Vagina (tissue), 2 donors: ENCODE data around the gene SUPT5H. TPM values are rescaled to one million over a fixed set of nuclear protein-coding genes. Genes with fewer than 3 reads are reported as not detected.
"Not testable (repeated sequence)": the region's sequence is repeated elsewhere in the genome, so short reads cannot be mapped to it uniquely, and the experiment has no call there.

Source experiments
- DNase-seq, 2 donors: peaks; one replicate each; pipeline ENCODE4 v3.0.0-alpha.2; 2017; ENCODE audit errors: extremely low spot score in 2 of 2
- H3K27ac ChIP-seq: fragments of 200-600 bp; sonication (generic); one replicate; pipeline ENCODE4 v1.5.1; 2019
- H3K27me3 ChIP-seq: fragments of 200-600 bp; sonication (generic); one replicate; pipeline ENCODE4 v1.5.1; 2019
- H3K36me3 ChIP-seq, 2 donors: fragments of 200-600 bp; sonication (generic); one replicate each; pipeline ENCODE4 v1.5.1; 2017 to 2019
- H3K4me1 ChIP-seq: fragments of 200-600 bp; sonication (generic); one replicate; pipeline ENCODE4 v1.5.1; 2019
- H3K4me3 ChIP-seq, 2 donors: fragments of 200-600 bp; sonication (generic); 1 replicate in 1 of 2; 2 replicates in 1 of 2; pipeline ENCODE4 v1.5.1; 2016 to 2019
- H3K9me3 ChIP-seq: fragments of 200-600 bp; sonication (generic); one replicate; pipeline ENCODE4 v1.5.1; 2019
- POLR2A ChIP-seq, 2 donors: fragments of 450-650 bp; IDR thresholded peaks; one replicate each; pipeline ENCODE4 v1.6.1; 2017; ENCODE audit warnings: antibody characterized with exemption in 2 of 2, mild to moderate bottlenecking in 2 of 2, moderate library complexity in 2 of 2
- POLR2AphosphoS5 ChIP-seq, 2 donors: sonication (generic); formaldehyde crosslinking; IDR thresholded peaks; one replicate each; pipeline ENCODE4 v1.9.0; 2017; ENCODE audit warnings: antibody characterized with exemption in 2 of 2, mild to moderate bottlenecking in 2 of 2, low read depth in 1 of 2; ENCODE audit not compliant: insufficient read depth in 1 of 2
- intact Hi-C: fragments of 100-400 bp; cut with DNase I; formaldehyde crosslinking; loops from one replicate; pipeline ENCODE4 v1.15.1; 2023
- total RNA-seq: library from RNA; depleted of rRNA; stranded (reverse); fragments of >200 nt; gene quantifications from one replicate; pipeline ENCODE4 v1.2.3, GENCODE V29; 2016
- TF ChIP-seq, protein P1 (sequence below), 3 experiments: fragments of 450-650 bp in 2 of 3; fragments of 200-600 bp in 1 of 3; sonication (generic) in 1 of 3; IDR thresholded peaks; one replicate each; pipeline ENCODE4 v1.5.1; 2017 to 2019; ENCODE audit warnings: antibody characterized with exemption in 3 of 3, mild to moderate bottlenecking in 2 of 3, moderate library complexity in 2 of 3

SUPT5H gene
- total RNA-seq, 1 donor from 2014 or later = 113 TPM

DNA sequence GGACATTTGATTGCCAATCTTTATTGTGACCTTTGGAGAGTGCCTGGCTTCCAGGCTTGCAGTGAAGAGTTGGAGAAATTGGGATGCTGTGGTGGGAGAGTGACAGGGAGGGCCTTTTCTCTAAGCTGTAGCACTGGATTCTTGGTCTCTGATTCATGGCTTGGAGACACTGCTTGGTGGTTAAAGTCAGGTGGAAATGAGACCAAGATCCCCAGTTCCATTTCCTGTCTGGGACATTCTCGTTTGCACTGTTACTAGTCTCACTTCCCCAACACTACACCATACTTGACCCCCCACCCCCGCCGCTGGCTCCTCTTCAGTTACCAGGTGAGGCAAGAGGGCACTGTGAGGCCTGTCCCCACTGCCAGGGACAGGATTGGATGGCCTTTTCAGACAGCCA is 2.9 kb downstream of the SUPT5H start:
- Histone ChIP-seq H3K4me1 (peaks cover 57% of the 10 kb centered on the region), H3K27ac (no peak overlapping the region), H3K27me3 (no peaks in the 10 kb centered on the region), H3K9me3 (no peaks in the 10 kb centered on the region), H3K36me3 (peaks cover 0 to 9% of the 10 kb centered on the region in 2 donors), H3K4me3 (no peak overlapping the region)
- TF ChIP-seq, protein P1, sequence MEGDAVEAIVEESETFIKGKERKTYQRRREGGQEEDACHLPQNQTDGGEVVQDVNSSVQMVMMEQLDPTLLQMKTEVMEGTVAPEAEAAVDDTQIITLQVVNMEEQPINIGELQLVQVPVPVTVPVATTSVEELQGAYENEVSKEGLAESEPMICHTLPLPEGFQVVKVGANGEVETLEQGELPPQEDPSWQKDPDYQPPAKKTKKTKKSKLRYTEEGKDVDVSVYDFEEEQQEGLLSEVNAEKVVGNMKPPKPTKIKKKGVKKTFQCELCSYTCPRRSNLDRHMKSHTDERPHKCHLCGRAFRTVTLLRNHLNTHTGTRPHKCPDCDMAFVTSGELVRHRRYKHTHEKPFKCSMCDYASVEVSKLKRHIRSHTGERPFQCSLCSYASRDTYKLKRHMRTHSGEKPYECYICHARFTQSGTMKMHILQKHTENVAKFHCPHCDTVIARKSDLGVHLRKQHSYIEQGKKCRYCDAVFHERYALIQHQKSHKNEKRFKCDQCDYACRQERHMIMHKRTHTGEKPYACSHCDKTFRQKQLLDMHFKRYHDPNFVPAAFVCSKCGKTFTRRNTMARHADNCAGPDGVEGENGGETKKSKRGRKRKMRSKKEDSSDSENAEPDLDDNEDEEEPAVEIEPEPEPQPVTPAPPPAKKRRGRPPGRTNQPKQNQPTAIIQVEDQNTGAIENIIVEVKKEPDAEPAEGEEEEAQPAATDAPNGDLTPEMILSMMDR (IDR thresholded peaks at IDR 0.05) = no peak
- no peak for TF ChIP-seq POLR2AphosphoS5 (IDR thresholded peaks at IDR 0.05; ENCODE audit: insufficient read depth in 1 of 2, low read depth in 1 of 2)
- TF ChIP-seq POLR2A (IDR thresholded peaks at IDR 0.05) = no peak
- DNase-seq = no peak
- intact Hi-C loops = no loop called here

DNA sequence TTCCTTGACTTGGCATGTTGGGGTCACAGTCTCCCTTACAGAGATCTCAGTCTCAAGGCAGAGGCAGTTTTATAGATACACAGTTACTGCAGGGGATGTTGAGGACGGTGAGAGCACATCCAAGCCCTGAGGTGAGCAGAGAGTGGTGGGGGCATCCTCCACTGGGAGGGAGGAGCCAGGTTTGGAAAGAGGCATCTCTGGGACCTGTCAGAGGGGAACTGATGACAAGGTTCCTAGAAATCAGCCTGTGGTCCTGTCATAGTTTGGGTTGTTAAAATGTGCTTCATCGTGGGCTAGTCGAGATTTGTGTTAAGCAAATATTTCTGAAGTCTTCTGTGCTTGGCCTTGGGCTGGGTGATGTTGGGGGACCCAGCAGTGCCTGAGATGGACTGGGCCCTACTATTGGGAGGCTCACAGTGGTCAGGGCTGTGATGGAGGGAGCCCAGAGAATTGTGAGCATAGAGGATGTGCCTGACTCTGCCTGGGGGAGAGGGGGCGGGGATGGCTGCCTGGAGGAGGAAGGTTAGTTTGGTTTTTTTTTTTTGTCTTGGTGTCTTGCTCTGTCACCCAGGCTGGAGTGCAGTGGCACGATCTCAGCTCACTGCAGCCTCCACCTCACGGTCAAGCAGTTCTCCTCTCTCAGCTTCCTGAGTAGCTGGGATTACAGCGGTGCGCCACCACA is 3.9 kb downstream of the SUPT5H start:
- Histone ChIP-seq H3K9me3 (no peaks in the 10 kb centered on the region), H3K27ac (no peak overlapping the region), H3K4me3 (no peak overlapping the region), H3K27me3 (no peaks in the 10 kb centered on the region), H3K4me1 (peaks cover 53% of the 10 kb centered on the region), H3K36me3 (peaks cover 0 to 16% of the 10 kb centered on the region in 2 donors)
- DNase-seq = no peak
- TF ChIP-seq POLR2A (IDR thresholded peaks at IDR 0.05) (no peak), POLR2AphosphoS5 (IDR thresholded peaks at IDR 0.05; ENCODE audit: insufficient read depth in 1 of 2, low read depth in 1 of 2) (no peak)
- TF ChIP-seq, protein P1 (IDR thresholded peaks at IDR 0.05) = no peak
- intact Hi-C loops = no loop called here

DNA sequence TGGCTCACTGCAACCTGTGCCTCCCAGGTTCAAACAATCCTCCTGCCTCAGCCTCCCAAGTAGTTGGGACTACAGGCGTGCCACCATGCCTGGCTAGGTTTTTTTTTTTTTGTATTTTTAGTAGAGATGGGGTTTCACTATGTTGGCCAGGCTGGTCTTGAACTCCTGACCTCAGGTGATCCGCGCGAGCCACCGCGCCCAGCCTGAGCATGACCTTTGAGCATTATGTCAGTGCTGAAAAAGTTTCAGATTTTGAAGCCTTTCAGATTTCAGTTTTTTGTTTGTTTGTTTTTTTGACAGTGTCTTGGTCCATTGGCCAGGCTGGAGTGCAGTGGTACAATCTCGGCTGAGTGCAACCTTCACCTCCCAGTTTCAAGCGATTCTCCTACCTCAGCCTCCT is 5.9 kb downstream of the SUPT5H start:
- intact Hi-C loops, H3K27me3 ChIP-seq, DNase-seq, H3K4me3 ChIP-seq, H3K27ac ChIP-seq, H3K9me3 ChIP-seq: not testable (repeated sequence)
- Histone ChIP-seq H3K4me1 (peaks cover 43% of the 10 kb centered on the region), H3K36me3 (peaks cover 0 to 21% of the 10 kb centered on the region in 2 donors)

DNA sequence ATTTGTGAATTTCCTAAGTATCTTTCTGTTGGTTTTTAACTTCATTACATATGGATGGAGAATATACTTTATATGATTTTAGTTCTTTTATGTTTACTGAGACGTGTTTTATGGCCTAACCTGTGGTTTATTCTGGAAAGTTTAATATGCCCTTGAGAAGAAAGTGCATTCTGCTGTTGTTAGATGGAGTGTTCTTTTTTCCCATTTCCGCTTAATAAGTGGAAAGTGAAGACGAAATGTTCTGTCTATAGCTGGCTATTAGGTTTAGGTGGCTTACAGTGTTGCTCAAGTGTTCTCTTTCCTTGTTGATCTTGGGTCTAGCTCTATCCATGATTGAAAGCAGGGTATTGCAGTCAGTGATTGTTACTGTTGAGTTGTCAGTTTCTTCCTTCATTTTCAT is 18.0 kb downstream of the SUPT5H start:
- Histone ChIP-seq H3K27me3 (no peaks in the 10 kb centered on the region), H3K36me3 (peaks cover 0 to 76% of the 10 kb centered on the region in 2 donors), H3K4me1 (no peaks in the 10 kb centered on the region), H3K9me3 (no peaks in the 10 kb centered on the region), H3K4me3 (no peak overlapping the region), H3K27ac (no peak overlapping the region)
- intact Hi-C loops = no loop called here
- TF ChIP-seq, protein P1 (IDR thresholded peaks at IDR 0.05) = no peak
- TF ChIP-seq POLR2AphosphoS5 (IDR thresholded peaks at IDR 0.05; ENCODE audit: insufficient read depth in 1 of 2, low read depth in 1 of 2) (no peak), POLR2A (IDR thresholded peaks at IDR 0.05) (no peak)
- DNase-seq = no peak

DNA sequence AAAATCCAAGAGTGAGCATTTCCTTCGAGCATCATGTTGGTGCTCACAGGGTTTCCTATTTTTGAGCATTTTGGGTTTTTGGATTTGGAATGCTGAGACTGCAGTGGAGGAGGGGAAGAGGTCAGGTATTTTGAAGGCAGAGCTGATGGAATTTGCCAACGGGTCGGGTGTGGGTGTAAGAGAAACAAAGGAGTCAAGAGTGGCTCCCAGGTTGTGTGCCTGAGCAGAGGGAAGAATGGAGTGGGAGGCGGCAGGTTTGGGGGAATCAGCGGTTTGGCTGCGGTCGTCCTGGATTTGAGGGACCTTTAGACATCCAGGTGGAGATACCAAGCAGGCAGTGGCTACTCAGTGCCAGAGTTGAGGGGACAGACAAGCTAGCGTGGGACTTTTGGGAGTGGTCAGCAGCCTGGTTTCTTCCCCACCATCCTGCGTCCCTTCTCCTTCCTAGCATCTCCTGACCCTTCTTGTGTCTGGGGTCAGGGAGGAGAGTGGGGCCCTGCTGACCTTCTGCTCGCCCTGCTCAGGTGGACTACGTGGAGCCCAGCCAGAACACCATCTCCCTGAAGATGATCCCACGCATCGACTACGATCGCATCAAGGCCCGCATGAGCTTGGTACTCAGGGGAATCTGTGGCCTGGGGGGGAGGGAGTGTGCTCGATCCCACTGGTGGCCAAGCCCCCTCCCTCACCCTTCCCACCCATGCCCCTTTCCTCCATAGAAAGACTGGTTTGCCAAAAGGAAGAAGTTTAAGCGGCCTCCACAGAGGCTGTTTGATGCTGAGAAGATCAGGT is 20.8 kb downstream of the SUPT5H start:
- Histone ChIP-seq H3K27me3 (no peaks in the 10 kb centered on the region), H3K9me3 (no peaks in the 10 kb centered on the region), H3K4me3 (no peak overlapping the region), H3K27ac (no peak overlapping the region), H3K4me1 (no peaks in the 10 kb centered on the region), H3K36me3 (peaks cover 0 to 76% of the 10 kb centered on the region in 2 donors)
- TF ChIP-seq POLR2AphosphoS5 (IDR thresholded peaks at IDR 0.05; ENCODE audit: insufficient read depth in 1 of 2, low read depth in 1 of 2) (no peak), POLR2A (IDR thresholded peaks at IDR 0.05) (no peak)
- TF ChIP-seq, protein P1 (IDR thresholded peaks at IDR 0.05) = no peak
- no peak for DNase-seq
- intact Hi-C loops = no loop called here
